Ovary (tissue), 9 donors: ENCODE measurements around the gene OTOS. TPM values are rescaled to one million over a fixed set of nuclear protein-coding genes. Genes with fewer than 3 reads are reported as not detected.

Experiments
- DNase-seq, 5 donors: peaks; one replicate each; pipeline ENCODE4 v3.0.0-alpha.2; 2019 to 2020
- H3K27ac ChIP-seq, 2 donors: fragments of 200-600 bp; one replicate each; pipeline versions ENCODE4 v1.5.1 to v1.8.0; 2019 to 2022
- H3K27me3 ChIP-seq: fragments of 200-600 bp; one replicate; pipeline ENCODE4 v1.8.0; 2022
- H3K36me3 ChIP-seq: fragments of 200-600 bp; sonication (generic); one replicate; pipeline ENCODE4 v1.5.1; 2019
- H3K4me1 ChIP-seq: one replicate; pipeline ENCODE4 v1.8.1; 2013; ENCODE audit warnings: mild to moderate bottlenecking, moderate library complexity; ENCODE audit not compliant: insufficient read depth
- H3K4me3 ChIP-seq: fragments of 200-600 bp; sonication (generic); one replicate; pipeline ENCODE4 v1.5.1; 2017
- H3K9me3 ChIP-seq, 2 donors: fragments of 200-600 bp in 1 of 2; sonication (generic) in 1 of 2; one replicate each; pipeline versions ENCODE4 v1.5.1 to v1.8.1; 2013 to 2019; ENCODE audit warnings: mild to moderate bottlenecking in 1 of 2, moderate library complexity in 1 of 2
- CTCF ChIP-seq, 3 donors: fragments of 450-650 bp in 2 of 3; fragments of 200-600 bp in 1 of 3; IDR thresholded peaks; one replicate each; pipeline versions ENCODE4 v1.5.1 to v1.8.0; 2016 to 2022; ENCODE audit warnings: antibody characterized with exemption in 3 of 3, mild to moderate bottlenecking in 1 of 3
- EP300 ChIP-seq: sonication (generic); formaldehyde crosslinking; IDR thresholded peaks from one replicate; pipeline ENCODE4 v1.6.1; 2017; ENCODE audit warnings: antibody characterized with exemption
- POLR2A ChIP-seq: fragments of 450-650 bp; IDR thresholded peaks from one replicate; pipeline ENCODE4 v1.6.1; 2017; ENCODE audit warnings: antibody characterized with exemption, mild to moderate bottlenecking, moderate library complexity
- WGBS, 3 donors: extraction: QIAGEN DNeasy Blood & Tissue Kit in 1 of 3; methylation state at CpG; one replicate each; pipeline versions ENCODE4 v1.1.5 to v1.1.7; 2013 to 2017; 5-methylcytosine and 5-hydroxymethylcytosine counted together
- intact Hi-C, 4 donors: fragments of 100-400 bp; cut with DNase I; formaldehyde crosslinking; loops; one replicate each; pipeline versions ENCODE4 v1.11.0 to v1.15.1; 2022 to 2023
- polyA plus RNA-seq, 2 donors: library from polyadenylated mRNA; stranded (reverse); fragments of 200-250 nt in 1 of 2; fragments of 350-450 nt in 1 of 2; fragmentation: Illumina TruSeq in 1 of 2; extraction: RNeasy Lipid Tissue Mini Kit (QIAGEN cat#74804) in 1 of 2; gene quantifications; one replicate each; pipeline ENCODE4 v1.2.3, GENCODE V29; 2013 to 2014
- total RNA-seq, 7 donors: library from RNA; depleted of rRNA in 2 of 7; stranded (reverse); fragments of >200 nt in 2 of 7; fragmentation: NEBNext Ultra II Directional in 3 of 7; extraction: Animal tissue kit (Norgen Biotek cat#: 25700) in 3 of 7; gene quantifications; one replicate each; pipeline versions ENCODE4 v1.1.0 to v1.2.4, GENCODE V29; 2016 to 2023
- donor health status: DM: no; HTN: no; CAD: no; lungs with moderate emphysema.
- donor health status: DM: no; HTN: no; CAD: no.
- donor health status: Bipolar disorder and iron deficiency.
- donor health status: DM: yes; HTN: yes; CAD: no.
- donor health status: DM: no; HTN: no; CAD: no.
- donor health status: DM: yes; HTN: yes; CAD: no.

Gene OTOS
- total and polyA plus RNA-seq, 9 donors: not detected

GRCh38 chr2:240136013-240136670 is 4.3 kb downstream of the OTOS start, which contains the start of gene COPS9:
Gene COPS9, minus strand, starts transcription at chr2:240136305. Its CDS starts 21 bp downstream, at chr2:240136284.
- Histone ChIP-seq H3K36me3 (no peaks in the 10 kb centered on the region), H3K9me3 (no peaks in the 10 kb centered on the region), H3K4me3 (peak within 1 kb of the TSS; percentile 100), H3K4me1 (peaks cover 7% of the 10 kb centered on the region), H3K27ac (peak within 1 kb of the TSS in 1 of 2 donors; percentile 76), H3K27me3 (no peaks in the 10 kb centered on the region)
- DNase-seq: peak; percentile 78 to 93 (median 82)
- WGBS, 3 donors: 0 to 1% (median 1%) methylated on average over 29 to 79 of the region's 79 CpGs
- peak; percentile 42 for TF ChIP-seq POLR2A
- no peak for TF ChIP-seq CTCF (IDR thresholded peaks at IDR 0.05)
- TF ChIP-seq EP300: no peak
- intact Hi-C loops: loop anchor here in 1 of 4 donors (10.0 kb wide), 1 partner anchor 1101 kb away; no protein-coding TSS in a partner anchor

GRCh38 chr2:240135706-240136012 is 4.8 kb downstream of the OTOS start:
- TF ChIP-seq POLR2A (no peak), EP300 (no peak), CTCF (IDR thresholded peaks at IDR 0.05) (no peak)
- H3K27me3 ChIP-seq: no peaks in the 10 kb centered on the region
- 0 to 1% (median 1%) methylated on average over 11 to 17 of the region's 17 CpGs for WGBS, 3 donors
- H3K9me3 ChIP-seq: no peaks in the 10 kb centered on the region
- peak overlapping the region; percentile 100 for H3K4me3 ChIP-seq
- DNase-seq: no peak
- intact Hi-C loops: loop anchor here in 1 of 4 donors (10.0 kb wide), 1 partner anchor 1101 kb away; no protein-coding TSS in a partner anchor
- peak overlapping the region in 1 of 2 donors; percentile 76 for H3K27ac ChIP-seq
- H3K4me1 ChIP-seq: peaks cover 7% of the 10 kb centered on the region
- no peaks in the 10 kb centered on the region for H3K36me3 ChIP-seq

GRCh38 chr2:240134956-240135520 is 5.4 kb downstream of the OTOS start:
- 67 to 80% (median 74%) methylated on average over 15 of the region's 15 CpGs for whole genome bisulfite sequencing, 3 donors
- Histone ChIP-seq H3K4me1 (peaks cover 7% of the 10 kb centered on the region), H3K4me3 (peak overlapping the region; percentile 100), H3K36me3 (no peaks in the 10 kb centered on the region), H3K27ac (no peak overlapping the region), H3K27me3 (no peaks in the 10 kb centered on the region), H3K9me3 (no peaks in the 10 kb centered on the region)
- TF ChIP-seq CTCF (IDR thresholded peaks at IDR 0.05): no peak
- no peak for TF ChIP-seq EP300
- no peak for TF ChIP-seq POLR2A
- intact Hi-C loops: loop anchor here in 1 of 4 donors (10.0 kb wide), 1 partner anchor 1100 kb away; no protein-coding TSS in a partner anchor
- DNase-seq: peak in 3 of 5 donors; percentile 8 to 24 (median 13)

DNA sequence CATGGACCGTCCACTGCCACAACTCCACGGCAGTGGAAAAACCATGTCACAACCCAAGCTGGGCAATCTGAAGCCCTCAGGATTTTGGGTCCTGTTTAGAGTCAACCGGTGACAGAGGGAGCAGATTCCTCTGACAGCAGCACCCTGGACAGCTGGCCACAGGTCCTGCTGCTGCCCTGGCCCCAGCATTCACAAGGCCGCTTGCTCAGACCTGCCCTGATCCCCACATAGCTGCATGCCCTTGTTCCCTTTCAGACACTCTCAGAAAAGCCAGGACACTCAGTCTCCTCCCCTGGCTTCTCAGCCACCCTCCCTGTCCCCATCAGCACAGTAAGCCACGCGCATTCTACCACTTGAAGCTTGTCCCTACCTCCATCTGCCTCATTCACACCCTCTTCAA is 6.0 kb downstream of the OTOS start:
- TF ChIP-seq POLR2A (no peak), CTCF (IDR thresholded peaks at IDR 0.05) (no peak), EP300 (no peak)
- no peak overlapping the region for H3K27ac ChIP-seq
- H3K27me3 ChIP-seq: no peaks in the 10 kb centered on the region
- H3K9me3 ChIP-seq: no peaks in the 10 kb centered on the region
- 84 to 91% (median 85%) methylated on average over 6 of the region's 6 CpGs for WGBS, 3 donors
- H3K36me3 ChIP-seq: no peaks in the 10 kb centered on the region
- H3K4me1 ChIP-seq: peaks cover 7% of the 10 kb centered on the region
- DNase-seq: peak in 3 of 5 donors; percentile 4 to 21 (median 8)
- H3K4me3 ChIP-seq: no peak overlapping the region
- intact Hi-C loops: loop anchor here in 1 of 4 donors (10.0 kb wide), 1 partner anchor 1100 kb away; no protein-coding TSS in a partner anchor
